Loucy (cell line): ENCODE measurements around the gene PAAF1.

Source experiments
- H2AFZ ChIP-seq: fragments of 200-600 bp; sonication (generic); 2 replicates; pipeline ENCODE4 v1.6.0; 2016; ENCODE audit warnings: antibody characterized with exemption, mild to moderate bottlenecking, low read length, moderate library complexity
- H3F3A ChIP-seq: fragments of 200-600 bp; 2 replicates; pipeline ENCODE4 v1.6.0; 2016; ENCODE audit warnings: antibody characterized with exemption, low read depth, mild to moderate bottlenecking
- H3K27me3 ChIP-seq: fragments of 200-600 bp; sonication (generic); 2 replicates; pipeline ENCODE4 v1.6.1; 2014; ENCODE audit warnings: low read length, mild to moderate bottlenecking; ENCODE audit not compliant: insufficient read depth, poor library complexity, severe bottlenecking
- H3K36me3 ChIP-seq: fragments of 200-600 bp; sonication (generic); 2 replicates; pipeline ENCODE4 v1.6.1; 2016; ENCODE audit warnings: low read length; ENCODE audit not compliant: insufficient read depth
- H3K4me1 ChIP-seq: fragments of 200-600 bp; sonication (generic); 2 replicates; pipeline ENCODE4 v1.5.1; 2014; ENCODE audit warnings: low read length, mild to moderate bottlenecking; ENCODE audit not compliant: insufficient read depth, poor library complexity, severe bottlenecking
- H3K4me2 ChIP-seq: fragments of 200-600 bp; sonication (generic); 2 replicates; pipeline ENCODE4 v1.6.0; 2014; ENCODE audit warnings: antibody characterized with exemption, low read length, low read depth, mild to moderate bottlenecking; ENCODE audit not compliant: poor library complexity, severe bottlenecking
- H3K4me3 ChIP-seq: fragments of 200-600 bp; sonication (generic); 2 replicates; pipeline ENCODE4 v1.5.1; 2014; ENCODE audit warnings: low read length, mild to moderate bottlenecking, mixed read lengths; ENCODE audit not compliant: poor library complexity, severe bottlenecking
- H3K79me2 ChIP-seq: fragments of 200-600 bp; sonication (generic); 2 replicates; pipeline ENCODE4 v1.6.1; 2014; ENCODE audit warnings: low read length; ENCODE audit not compliant: insufficient read depth
- H3K9ac ChIP-seq: fragments of 200-600 bp; sonication (generic); 2 replicates; pipeline ENCODE4 v1.6.0; 2014; ENCODE audit warnings: mild to moderate bottlenecking, low read depth, low read length, moderate library complexity; ENCODE audit not compliant: poor library complexity, severe bottlenecking
- H3K9me2 ChIP-seq: fragments of 200-600 bp; sonication (generic); replicated peaks from 2 replicates; pipeline ENCODE4 v1.6.1; 2016; ENCODE audit warnings: low read depth, low read length, mixed read lengths
- H3K9me3 ChIP-seq: fragments of 200-600 bp; sonication (generic); 2 replicates; pipeline ENCODE4 v1.6.1; 2014; ENCODE audit warnings: mild to moderate bottlenecking, antibody characterized with exemption, low read length, low read depth; ENCODE audit not compliant: insufficient read depth
- H4K20me1 ChIP-seq: fragments of 200-600 bp; sonication (generic); 2 replicates; pipeline ENCODE4 v1.6.0; 2014; ENCODE audit warnings: antibody characterized with exemption, low read length, mild to moderate bottlenecking; ENCODE audit not compliant: insufficient read depth, poor library complexity, severe bottlenecking
- CTCF ChIP-seq: fragments of 200-600 bp; sonication (generic); conservative IDR thresholded peaks from 2 replicates; pipeline ENCODE4 v1.5.1; 2014; ENCODE audit warnings: mild to moderate bottlenecking, antibody characterized with exemption, low read length
- EZH2phosphoT487 ChIP-seq: fragments of 200-600 bp; IDR thresholded peaks from 2 replicates; pipeline ENCODE4 v1.6.1; 2018; ENCODE audit warnings: antibody characterized with exemption, mild to moderate bottlenecking, moderate library complexity, borderline replicate concordance

PAAF1 gene

GRCh38 chr11:73950869-73951710 is 74.3 kb downstream of the PAAF1 start, which contains the start of gene DNAJB13:
DNAJB13 (plus strand) TSS chr11:73951026; CDS start chr11:73951070, 44 bp downstream.
- no peaks in the 10 kb centered on the region for H3K27me3 ChIP-seq
- TF ChIP-seq CTCF: no peak
- no peak within 1 kb of the TSS for H2AFZ ChIP-seq
- H3K9me2 ChIP-seq: no peaks in the 10 kb centered on the region
- no peaks in the 10 kb centered on the region for H3K36me3 ChIP-seq
- no peaks in the 10 kb centered on the region for H4K20me1 ChIP-seq
- no peak within 1 kb of the TSS for H3K4me2 ChIP-seq
- H3K4me3 ChIP-seq: no peak within 1 kb of the TSS
- no peak within 1 kb of the TSS for H3K9ac ChIP-seq
- H3K9me3 ChIP-seq: no peaks in the 10 kb centered on the region
- H3F3A ChIP-seq: no peaks in the 10 kb centered on the region
- no peaks in the 10 kb centered on the region for H3K4me1 ChIP-seq
- H3K79me2 ChIP-seq: no peaks in the 10 kb centered on the region

- no peaks in the 10 kb centered on the region for H4K20me1 ChIP-seq
- H3K4me2 ChIP-seq: no peak overlapping the region
- H3K79me2 ChIP-seq: no peaks in the 10 kb centered on the region
- no peaks in the 10 kb centered on the region for H3K27me3 ChIP-seq
- no peak overlapping the region for H3K4me3 ChIP-seq
- H3K36me3 ChIP-seq: no peaks in the 10 kb centered on the region
- no peak overlapping the region for H2AFZ ChIP-seq
- H3F3A ChIP-seq: no peaks in the 10 kb centered on the region
- H3K9ac ChIP-seq: no peak overlapping the region
- no peaks in the 10 kb centered on the region for H3K4me1 ChIP-seq
- no peaks in the 10 kb centered on the region for H3K9me3 ChIP-seq
- no peaks in the 10 kb centered on the region for H3K9me2 ChIP-seq
- TF ChIP-seq CTCF: no peak
- no peak for TF ChIP-seq EZH2phosphoT487
These were observed 75.0 kb downstream of the PAAF1 start for GRCh38 chr11:73951797-73952196.

GRCh38 chr11:73956876-73957653 is 80.3 kb downstream of the PAAF1 start:
- no peaks in the 10 kb centered on the region for H3K36me3 ChIP-seq
- H3K9me2 ChIP-seq: no peaks in the 10 kb centered on the region
- H3K9me3 ChIP-seq: no peaks in the 10 kb centered on the region
- no peak overlapping the region for H3K4me3 ChIP-seq
- no peaks in the 10 kb centered on the region for H3K79me2 ChIP-seq
- H4K20me1 ChIP-seq: no peaks in the 10 kb centered on the region
- TF ChIP-seq EZH2phosphoT487 (no peak), CTCF (no peak)
- H3K4me2 ChIP-seq: no peak overlapping the region
- no peaks in the 10 kb centered on the region for H3K4me1 ChIP-seq
- no peaks in the 10 kb centered on the region for H3F3A ChIP-seq
- no peak overlapping the region for H2AFZ ChIP-seq
- H3K9ac ChIP-seq: no peak overlapping the region
- H3K27me3 ChIP-seq: no peaks in the 10 kb centered on the region
